Activated T-cell treated with anti-CD3 and anti-CD28 coated beads, Interleukin-2, amount 50 U/mL, for 24 hours (primary cell): ENCODE data around the gene TMC8.
"Not testable (repeated sequence)": the region's sequence is repeated elsewhere in the genome, so short reads cannot be mapped to it uniquely, and the experiment has no call there.

Source experiments
- DNase-seq: peaks from one replicate; pipeline ENCODE4 v3.0.0-alpha.2; 2020
- H3K27ac Mint-ChIP-seq: 2 replicates; pipeline ENCODE4 v1.8.0; 2020; ENCODE audit warnings: mild to moderate bottlenecking, mixed read lengths
- H3K27me3 Mint-ChIP-seq: 2 replicates; pipeline ENCODE4 v1.8.0; 2020; ENCODE audit warnings: mixed read lengths
- H3K36me3 Mint-ChIP-seq: 2 replicates; pipeline ENCODE4 v1.8.0; 2020; ENCODE audit warnings: low read depth, mixed read lengths
- H3K4me1 Mint-ChIP-seq: 2 replicates; pipeline ENCODE4 v1.8.0; 2020; ENCODE audit warnings: low read depth, mixed read lengths
- H3K4me3 Mint-ChIP-seq: 2 replicates; pipeline ENCODE4 v1.8.0; 2020; ENCODE audit warnings: mild to moderate bottlenecking, moderate library complexity, mixed read lengths
- H3K9me3 Mint-ChIP-seq: 2 replicates; pipeline ENCODE4 v1.8.0; 2020; ENCODE audit warnings: mixed read lengths

The TMC8 gene

DNA sequence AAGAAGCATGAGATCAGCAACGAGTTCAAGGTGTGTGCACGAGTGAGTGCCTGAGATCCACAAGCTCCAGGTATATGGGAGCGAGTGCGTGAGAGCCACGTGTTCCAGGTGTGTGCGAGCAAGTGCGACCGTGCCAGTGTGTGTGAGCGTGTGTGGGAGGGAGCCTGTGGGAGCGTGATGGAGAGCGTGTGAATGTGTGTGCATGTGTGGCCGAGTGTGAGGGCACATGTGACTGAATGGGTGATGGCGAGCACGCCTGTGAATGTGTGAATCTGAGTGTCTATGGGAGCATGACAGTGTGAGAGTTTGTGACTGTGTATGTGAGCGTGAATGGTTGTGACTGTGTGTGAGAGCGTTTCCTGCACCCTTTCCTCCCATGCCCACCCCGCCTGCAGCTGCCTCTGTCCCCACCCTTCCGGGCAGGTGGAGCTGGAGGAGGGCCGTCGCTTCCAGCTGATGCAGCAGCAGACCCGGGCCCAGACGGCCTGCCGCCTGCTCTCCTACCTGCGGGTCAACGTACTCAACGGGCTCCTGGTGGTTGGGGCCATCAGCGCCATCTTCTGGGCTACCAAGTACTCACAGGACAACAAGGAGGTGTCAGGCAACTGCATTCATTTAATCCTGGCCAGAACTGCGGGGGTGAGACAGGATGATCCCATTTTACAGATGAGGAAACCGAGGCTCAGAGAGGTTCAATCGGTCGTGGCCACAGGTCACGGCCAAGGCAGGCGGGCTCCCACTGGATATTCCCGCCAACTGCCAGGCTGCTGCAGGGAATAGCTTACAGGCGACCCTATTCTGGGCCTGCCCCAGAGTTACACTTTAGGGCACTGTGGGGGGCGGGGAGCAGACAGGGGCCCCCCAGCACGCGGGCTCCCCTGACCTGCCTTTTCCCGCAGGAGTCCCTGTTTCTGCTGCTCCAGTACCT is 3.7 kb downstream of the TMC8 start:
- peaks cover 73% of the 10 kb centered on the region for H3K36me3 Mint-ChIP-seq
- peaks cover 82% of the 10 kb centered on the region for H3K4me1 Mint-ChIP-seq
- H3K27ac Mint-ChIP-seq: peak overlapping the region; percentile 79
- peak overlapping the region; percentile 93 for H3K4me3 Mint-ChIP-seq
- H3K27me3 Mint-ChIP-seq: no peaks in the 10 kb centered on the region
- peak; percentile 81 for DNase-seq
- no peaks in the 10 kb centered on the region for H3K9me3 Mint-ChIP-seq

DNA sequence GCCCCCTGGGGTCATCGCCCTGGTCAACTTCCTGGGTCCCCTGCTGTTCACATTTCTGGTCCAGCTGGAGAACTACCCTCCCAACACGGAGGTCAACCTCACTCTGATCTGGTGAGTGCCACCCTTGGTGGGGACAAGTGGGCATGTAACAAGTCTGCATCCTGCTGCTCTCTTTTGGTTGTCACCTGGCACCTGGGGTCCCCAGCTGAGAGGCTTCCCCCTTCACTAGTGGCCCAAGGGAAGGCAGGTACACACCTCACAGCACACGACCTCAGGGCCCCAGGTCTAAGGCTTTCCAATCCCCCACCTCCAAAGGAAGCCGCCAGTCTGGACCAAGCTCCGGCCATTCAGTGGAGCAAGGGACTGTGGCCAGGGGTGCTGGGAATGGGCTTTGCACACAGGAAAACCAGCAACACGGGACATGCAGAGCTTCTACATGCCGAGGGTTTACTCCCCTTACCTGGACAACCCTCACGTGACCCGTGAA is 4.4 kb downstream of the TMC8 start:
- Mint-ChIP-seq H3K4me1 (peaks cover 78% of the 10 kb centered on the region), H3K27me3 (no peaks in the 10 kb centered on the region), H3K36me3 (peaks cover 77% of the 10 kb centered on the region), H3K9me3 (no peaks in the 10 kb centered on the region), H3K4me3 (peak overlapping the region; percentile 93), H3K27ac (no peak overlapping the region)
- peak; percentile 30 for DNase-seq

DNA sequence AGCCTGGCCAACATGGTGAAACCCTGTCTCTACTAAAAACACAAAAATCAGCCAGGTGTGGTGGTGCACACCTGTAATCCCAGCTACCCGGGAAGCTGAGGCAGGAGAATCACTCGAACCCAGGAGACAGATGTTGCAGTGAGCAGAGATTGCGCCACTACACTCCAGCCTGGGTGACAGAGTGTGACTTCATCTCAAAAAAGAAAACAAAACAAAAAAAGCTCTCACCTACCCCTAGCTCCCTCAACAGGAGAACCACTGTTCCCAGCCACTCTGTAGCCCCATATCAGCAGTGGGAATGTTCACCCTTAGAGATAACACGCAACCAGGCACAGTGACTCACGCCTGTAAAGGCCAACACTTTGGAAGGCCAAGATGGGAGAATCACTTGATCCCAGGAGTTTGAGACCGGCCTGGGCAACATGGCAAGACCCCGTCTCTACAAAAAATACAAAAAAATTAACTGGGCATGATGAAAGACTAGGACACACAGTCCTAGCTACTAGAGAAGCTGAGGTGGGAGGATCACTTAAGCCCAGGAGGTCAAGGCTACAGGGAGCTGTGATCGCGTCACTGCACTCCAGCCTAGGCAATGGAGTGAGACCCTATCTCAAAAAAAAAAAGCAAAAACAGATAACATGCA is 5.4 kb downstream of the TMC8 start:
- H3K27me3 Mint-ChIP-seq: no peaks in the 10 kb centered on the region
- H3K4me3 Mint-ChIP-seq: no peak overlapping the region
- no peaks in the 10 kb centered on the region for H3K9me3 Mint-ChIP-seq
- peaks cover 77% of the 10 kb centered on the region for H3K36me3 Mint-ChIP-seq
- no peak for DNase-seq
- H3K4me1 Mint-ChIP-seq: peaks cover 73% of the 10 kb centered on the region
- peak overlapping the region; percentile 53 for H3K27ac Mint-ChIP-seq

DNA sequence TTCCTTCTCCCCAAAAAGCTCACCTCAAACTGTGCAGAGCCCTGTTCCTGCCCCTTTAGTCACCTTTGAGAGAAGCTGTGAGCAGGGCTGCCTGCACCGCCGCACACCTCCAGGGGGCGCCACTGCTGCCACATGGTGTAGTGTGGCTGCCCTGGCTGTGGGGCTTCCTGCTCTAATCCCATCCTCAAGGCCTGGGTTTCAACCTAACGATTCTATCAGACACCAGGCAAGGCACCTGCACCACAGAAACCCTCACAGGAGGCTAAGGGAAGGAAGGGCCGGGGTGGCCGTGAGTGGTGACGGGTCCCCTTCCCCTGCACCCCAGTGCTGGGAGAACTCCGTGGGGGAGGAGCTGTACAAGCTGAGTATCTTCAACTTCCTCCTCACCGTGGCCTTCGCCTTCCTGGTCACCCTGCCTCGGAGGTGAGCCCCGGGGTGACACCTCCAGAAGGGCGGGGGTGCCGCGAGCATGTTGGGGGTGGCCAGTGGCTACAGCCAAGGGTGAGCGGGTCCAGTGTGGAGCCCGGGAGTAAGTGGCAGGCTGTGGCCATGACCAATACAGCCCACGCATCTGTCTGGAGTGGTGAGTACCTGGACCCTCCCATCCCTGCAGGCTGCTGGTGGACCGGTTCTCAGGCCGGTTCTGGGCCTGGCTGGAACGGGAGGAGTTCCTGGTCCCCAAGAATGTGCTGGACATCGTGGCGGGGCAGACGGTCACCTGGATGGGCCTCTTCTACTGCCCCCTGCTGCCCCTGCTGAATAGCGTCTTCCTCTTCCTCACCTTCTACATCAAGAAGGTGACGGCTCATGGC is 7.0 kb downstream of the TMC8 start:
- H3K27me3 Mint-ChIP-seq: no peaks in the 10 kb centered on the region
- peaks cover 87% of the 10 kb centered on the region for H3K36me3 Mint-ChIP-seq
- H3K27ac Mint-ChIP-seq: peak overlapping the region; percentile 51
- peaks cover 83% of the 10 kb centered on the region for H3K4me1 Mint-ChIP-seq
- no peaks in the 10 kb centered on the region for H3K9me3 Mint-ChIP-seq
- peak; percentile 75 for DNase-seq
- no peak overlapping the region for H3K4me3 Mint-ChIP-seq

DNA sequence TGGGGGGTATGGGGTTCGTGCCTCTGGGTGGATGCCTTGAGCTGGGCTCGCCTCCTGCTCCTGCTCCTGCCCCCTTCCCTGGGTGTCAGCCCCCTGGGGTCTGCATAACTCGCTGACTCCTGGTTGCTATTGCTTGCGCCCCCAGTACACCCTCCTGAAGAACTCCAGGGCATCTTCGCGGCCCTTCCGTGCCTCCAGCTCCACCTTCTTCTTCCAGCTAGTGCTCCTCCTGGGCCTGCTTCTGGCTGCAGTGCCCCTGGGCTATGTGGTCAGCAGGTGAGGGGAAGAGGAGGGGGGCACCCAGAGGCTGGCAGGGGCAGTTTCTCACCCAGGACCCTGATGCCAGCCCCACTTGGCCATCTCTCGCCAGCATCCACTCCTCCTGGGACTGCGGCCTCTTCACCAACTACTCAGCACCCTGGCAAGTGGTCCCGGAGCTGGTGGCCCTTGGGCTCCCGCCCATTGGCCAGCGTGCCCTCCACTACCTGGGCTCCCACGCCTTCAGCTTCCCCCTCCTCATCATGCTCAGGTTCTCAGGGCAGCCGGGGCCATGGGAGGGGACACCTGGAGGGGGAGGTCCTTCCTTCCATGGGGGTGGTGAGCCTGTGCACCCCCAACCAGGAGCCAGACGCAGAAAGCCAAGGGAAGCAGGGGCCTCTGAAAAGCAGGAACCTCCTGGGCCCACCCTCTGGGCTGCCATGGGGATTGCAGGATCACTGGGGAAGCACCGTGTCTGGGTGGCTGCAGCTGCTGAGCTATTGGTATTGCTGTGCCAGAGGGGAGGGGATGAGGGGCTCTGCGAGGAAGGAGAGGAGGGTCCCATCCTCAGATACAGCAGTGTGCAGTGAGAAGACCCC is 7.9 kb downstream of the TMC8 start:
- Mint-ChIP-seq H3K4me1 (peaks cover 80% of the 10 kb centered on the region), H3K27me3 (no peaks in the 10 kb centered on the region), H3K36me3 (peaks cover 81% of the 10 kb centered on the region), H3K9me3 (no peaks in the 10 kb centered on the region), H3K27ac (peak overlapping the region; percentile 55), H3K4me3 (no peak overlapping the region)
- peak; percentile 34 for DNase-seq

DNA sequence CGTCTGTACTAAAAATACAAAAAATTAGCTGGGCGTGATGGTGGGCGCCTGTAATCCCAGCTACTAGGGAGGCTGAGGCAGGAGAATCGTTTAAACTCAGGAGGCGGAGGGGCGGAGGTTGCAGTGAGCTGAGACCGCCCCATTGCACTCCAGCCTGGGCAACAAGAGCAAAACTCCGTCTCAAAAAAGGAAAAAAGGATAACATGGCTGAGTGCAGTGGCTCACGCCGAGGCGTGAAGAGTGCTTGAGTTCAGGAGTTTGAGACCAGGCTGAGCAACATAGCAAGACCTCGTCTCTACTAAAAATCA is 9.2 kb downstream of the TMC8 start:
- not testable (repeated sequence) for H3K27me3 Mint-ChIP-seq, H3K9me3 Mint-ChIP-seq, DNase-seq
- peak overlapping the region; percentile 88 for H3K27ac Mint-ChIP-seq
- H3K4me1 Mint-ChIP-seq: peaks cover 72% of the 10 kb centered on the region
- peaks cover 68% of the 10 kb centered on the region for H3K36me3 Mint-ChIP-seq
- peak overlapping the region; percentile 6 for H3K4me3 Mint-ChIP-seq

DNA sequence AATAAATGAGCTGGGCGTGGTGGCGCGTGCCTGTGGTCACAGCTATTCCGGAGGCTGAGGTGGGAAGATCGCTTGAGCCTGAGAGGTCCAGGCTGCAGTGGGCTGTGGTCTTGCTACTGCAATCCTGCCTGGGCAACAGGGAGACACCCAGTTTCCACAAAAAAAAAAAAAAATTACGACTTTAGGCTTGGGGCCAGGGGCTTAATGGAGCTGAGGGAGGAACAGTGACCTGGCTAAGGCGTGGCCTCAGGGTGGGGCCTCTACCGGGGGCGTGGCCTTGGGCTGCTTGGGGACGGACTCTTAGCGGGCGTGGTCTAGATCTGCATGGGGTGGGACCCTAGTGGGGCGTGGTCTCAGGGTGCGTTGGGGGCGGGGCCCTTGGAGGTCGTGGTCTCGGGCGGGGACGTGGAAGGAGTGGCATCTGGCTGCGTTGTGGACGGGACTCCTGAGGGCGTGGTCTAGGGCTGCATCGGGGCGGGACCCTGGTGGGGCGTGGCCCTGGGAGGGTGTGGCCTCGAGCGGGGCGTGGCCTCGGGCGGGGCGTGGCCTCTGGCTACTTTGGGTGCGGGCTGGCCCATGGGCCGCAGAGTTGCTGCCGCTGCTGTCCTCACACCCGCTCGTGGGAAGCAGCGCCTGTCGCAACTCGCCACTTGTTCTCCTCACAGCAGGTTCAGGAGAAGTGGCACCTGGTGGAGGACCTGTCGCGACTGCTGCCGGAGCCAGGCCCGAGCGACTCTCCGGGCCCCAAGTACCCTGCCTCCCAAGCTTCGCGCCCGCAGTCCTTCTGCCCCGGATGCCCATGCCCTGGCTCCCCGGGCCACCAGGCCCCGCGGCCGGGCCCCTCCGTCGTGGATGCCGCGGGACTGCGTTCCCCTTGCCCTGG is 9.8 kb downstream of the TMC8 start:
- Mint-ChIP-seq H3K27me3 (no peaks in the 10 kb centered on the region), H3K27ac (peak overlapping the region; percentile 88), H3K4me3 (peak overlapping the region; percentile 6), H3K9me3 (no peaks in the 10 kb centered on the region), H3K36me3 (peaks cover 62% of the 10 kb centered on the region), H3K4me1 (peaks cover 66% of the 10 kb centered on the region)
- peak; percentile 96 for DNase-seq

DNA sequence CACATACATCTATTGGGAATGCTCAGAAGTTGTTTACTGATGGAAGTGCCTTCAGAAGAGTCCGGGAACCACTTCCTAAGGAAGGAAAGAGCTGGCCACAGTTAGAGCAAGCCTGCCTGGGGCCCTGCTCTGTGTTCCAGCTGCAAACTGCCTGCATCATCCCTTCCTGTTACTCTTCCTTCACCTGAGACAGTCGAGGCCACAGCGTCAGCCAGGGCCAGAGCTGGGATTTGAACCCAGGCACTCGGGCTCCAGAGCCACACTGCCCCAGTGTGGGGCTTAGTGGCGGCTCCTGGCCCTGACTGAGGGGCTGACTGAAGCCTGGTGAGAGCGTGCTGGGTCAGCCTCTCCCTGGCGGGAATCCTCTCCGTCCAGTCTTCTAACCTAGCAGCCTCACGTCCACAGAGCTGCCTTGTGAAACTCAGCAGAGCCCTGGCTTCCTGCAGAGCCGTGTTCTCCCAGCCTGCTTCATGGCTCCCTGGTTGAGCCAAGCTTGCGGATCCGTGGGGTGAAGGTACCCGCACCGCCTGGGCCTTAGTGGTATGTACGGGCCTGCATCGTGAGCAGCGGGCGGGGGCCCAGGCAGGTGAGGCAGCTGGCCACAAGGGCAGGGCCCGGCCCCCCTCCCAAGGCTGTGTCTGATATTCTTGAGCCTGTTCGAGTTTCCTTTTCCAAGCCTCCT is 11.0 kb downstream of the TMC8 start:
- Mint-ChIP-seq H3K36me3 (peaks cover 50% of the 10 kb centered on the region), H3K9me3 (no peaks in the 10 kb centered on the region), H3K4me3 (no peak overlapping the region), H3K27me3 (no peaks in the 10 kb centered on the region), H3K4me1 (peaks cover 56% of the 10 kb centered on the region), H3K27ac (peak overlapping the region; percentile 50)
- no peak for DNase-seq

DNA sequence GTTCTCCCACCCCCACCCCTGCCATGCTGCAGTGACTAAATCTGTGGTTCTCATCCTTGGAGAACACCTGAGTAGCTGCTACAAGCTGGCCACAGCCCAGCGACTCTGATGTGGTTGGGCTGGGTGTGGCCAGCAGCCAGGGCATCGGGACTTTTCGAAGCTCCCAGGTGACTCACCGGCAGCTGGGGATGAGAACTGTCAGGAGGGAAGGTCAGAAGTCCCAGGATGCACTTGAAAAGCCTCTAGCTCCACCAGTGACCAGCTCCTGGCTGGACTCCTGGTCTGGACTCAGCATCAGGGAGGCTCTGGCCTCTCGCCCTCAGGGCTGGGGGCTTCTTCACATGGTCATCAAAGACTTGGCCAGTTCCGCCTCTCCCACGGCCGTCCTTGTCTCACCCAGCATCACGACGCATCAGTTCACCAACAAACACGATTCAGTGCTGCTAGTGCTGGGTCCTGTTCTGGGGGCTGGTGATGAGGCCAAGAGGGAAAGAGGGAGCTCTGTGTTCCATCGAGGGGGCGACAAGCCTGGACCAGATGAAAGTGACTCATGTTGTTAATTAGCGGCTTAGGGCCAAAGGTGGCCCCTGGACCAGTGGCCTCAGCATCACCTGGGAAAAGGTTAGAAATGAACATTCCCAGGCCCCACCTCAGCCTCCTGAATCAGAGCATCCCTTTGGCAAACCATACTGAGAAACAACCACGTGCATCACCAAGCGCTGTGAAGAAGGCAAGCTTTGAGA is 11.7 kb downstream of the TMC8 start:
- Mint-ChIP-seq H3K4me1 (peaks cover 50% of the 10 kb centered on the region), H3K27ac (peak overlapping the region; percentile 26), H3K4me3 (no peak overlapping the region), H3K9me3 (no peaks in the 10 kb centered on the region), H3K27me3 (no peaks in the 10 kb centered on the region), H3K36me3 (peaks cover 43% of the 10 kb centered on the region)
- DNase-seq: no peak

DNA sequence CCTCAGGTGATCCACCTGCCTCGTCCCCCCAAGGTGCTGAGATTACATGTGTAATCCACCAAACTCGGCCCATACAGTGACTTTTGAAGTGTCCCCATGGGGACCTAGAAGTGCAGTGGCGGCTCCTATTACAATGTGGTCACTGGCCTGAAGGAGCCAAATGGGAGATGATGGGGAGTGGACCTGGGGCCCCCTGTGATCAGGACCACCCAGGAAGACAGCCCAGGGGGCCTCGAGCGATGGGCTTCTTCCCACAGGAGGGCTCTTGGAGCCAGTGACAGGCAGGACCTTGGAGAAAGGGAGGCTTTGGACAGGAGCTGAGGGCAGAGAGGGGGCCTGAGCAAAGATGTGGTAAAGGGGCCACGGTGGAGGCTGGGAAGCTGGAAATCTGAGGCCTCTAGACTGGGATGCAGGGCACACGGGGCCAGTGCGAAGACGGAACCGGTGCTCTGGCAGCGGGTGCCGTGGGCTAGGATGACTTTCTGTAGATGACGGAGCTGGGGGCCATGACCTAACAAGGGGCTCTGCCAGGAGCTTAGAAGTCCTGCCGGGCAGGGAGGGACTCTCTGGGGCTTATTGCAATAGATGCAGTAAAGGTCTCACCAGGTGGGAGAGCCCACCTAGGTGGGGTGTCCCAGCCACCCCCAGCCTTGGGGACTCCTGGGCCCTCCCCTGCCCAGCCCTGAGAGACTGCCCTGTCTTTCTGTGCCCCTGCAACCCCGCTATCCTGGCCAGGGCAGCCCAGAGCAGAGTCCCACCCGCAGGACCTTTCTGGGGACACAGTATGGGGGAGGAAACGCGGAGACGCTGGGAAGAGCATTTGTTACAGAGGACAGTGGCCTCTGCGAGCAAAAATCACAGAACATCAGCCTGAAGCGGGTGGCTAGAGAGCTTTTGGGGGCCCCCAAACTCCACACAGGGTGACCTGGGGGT is 12.9 kb downstream of the TMC8 start:
- Mint-ChIP-seq H3K27me3 (no peaks in the 10 kb centered on the region), H3K9me3 (no peaks in the 10 kb centered on the region), H3K36me3 (peaks cover 33% of the 10 kb centered on the region), H3K4me1 (peaks cover 47% of the 10 kb centered on the region), H3K4me3 (no peak overlapping the region), H3K27ac (peak overlapping the region; percentile 61)
- DNase-seq: no peak

DNA sequence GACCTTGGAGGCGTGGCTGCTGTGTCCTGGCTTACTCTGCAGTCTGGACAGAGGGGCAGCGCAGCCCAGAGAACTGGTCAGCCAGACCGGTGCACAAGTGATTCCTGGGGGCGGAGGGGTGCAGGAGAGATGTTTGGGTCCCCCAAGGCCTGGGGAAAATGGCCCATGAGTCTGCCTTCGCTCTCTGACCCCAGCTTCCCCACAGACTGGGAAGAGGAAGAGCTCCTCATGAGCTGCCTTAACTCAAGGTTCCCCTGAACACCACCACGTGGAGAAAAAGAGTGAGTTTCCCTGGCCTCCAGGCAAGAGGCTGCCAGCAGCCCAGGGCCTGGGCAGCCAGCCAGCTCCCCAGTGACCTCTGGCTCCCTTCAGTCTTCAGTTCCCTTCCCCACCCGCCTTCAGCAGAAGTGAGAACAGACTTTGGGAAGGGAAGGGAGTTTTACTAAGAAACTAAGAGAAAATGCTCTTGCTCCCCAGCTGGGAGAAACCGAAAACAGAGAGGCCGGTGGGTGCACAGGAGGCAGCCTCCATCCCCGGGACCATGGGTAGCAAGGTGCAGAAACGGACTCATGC is 13.7 kb downstream of the TMC8 start:
- no peak for DNase-seq
- no peaks in the 10 kb centered on the region for H3K9me3 Mint-ChIP-seq
- peaks cover 26% of the 10 kb centered on the region for H3K36me3 Mint-ChIP-seq
- peaks cover 44% of the 10 kb centered on the region for H3K4me1 Mint-ChIP-seq
- peak overlapping the region; percentile 29 for H3K27ac Mint-ChIP-seq
- H3K4me3 Mint-ChIP-seq: no peak overlapping the region
- H3K27me3 Mint-ChIP-seq: no peaks in the 10 kb centered on the region
